PC-3 (cell line): ENCODE measurements around the gene LRPAP1. TPM values are rescaled to one million over a fixed set of nuclear protein-coding genes. Genes with fewer than 3 reads are reported as not detected.

Experiments
- ATAC-seq: fragments of 200-7000 bp; cut with Tn5 transposase; 2 replicates; pipeline ENCODE4 v1.9.1; 2020; ENCODE audit warnings: mild to moderate bottlenecking, moderate library complexity
- BruUV-seq: library from RNA; stranded (reverse); fragments of 400-500 nt; replicated peaks from 2 replicates; lab custom pipeline; 2021; lab: Mats Ljungman, UMichigan
- CTCF ChIA-PET: fragments of 300-600 bp; sonication (Branson Sonifier 250); formaldehyde crosslinking; loops from one replicate; lab custom pipeline; 2022; ENCODE audit warnings: antibody characterized with exemption; lab: Charles Lee
- POLR2A ChIA-PET: fragments of 300-600 bp; sonication (Branson Sonifier 250); formaldehyde crosslinking; loops from one replicate; lab custom pipeline; 2022; ENCODE audit warnings: antibody characterized with exemption; ENCODE audit not compliant: unreplicated experiment; lab: Charles Lee
- DNase-seq: peaks from one replicate; pipeline ENCODE4 v3.0.0-alpha.2; 2015
- H2AFZ ChIP-seq: fragments of 300-600 bp; sonication (generic); 2 replicates; pipeline ENCODE4 v1.6.0; 2016; ENCODE audit warnings: antibody characterized with exemption, low read length
- H3F3A ChIP-seq: fragments of 300-600 bp; sonication (generic); one replicate; pipeline ENCODE4 v1.6.0; 2017; ENCODE audit warnings: antibody characterized with exemption, low read length, control low read depth, mild to moderate bottlenecking; ENCODE audit not compliant: unreplicated experiment
- H3K27ac ChIP-seq: fragments of 300-600 bp; sonication (generic); 2 replicates; pipeline ENCODE4 v1.5.1; 2016; ENCODE audit warnings: mild to moderate bottlenecking, low read length
- H3K27me3 ChIP-seq: fragments of 300-600 bp; sonication (generic); 2 replicates; pipeline ENCODE4 v1.6.1; 2016; ENCODE audit warnings: low read length, mixed read lengths
- H3K36me3 ChIP-seq: fragments of 300-600 bp; sonication (generic); 2 replicates; pipeline ENCODE4 v1.6.1; 2016; ENCODE audit warnings: low read depth, mixed run types, low read length, mixed read lengths
- H3K4me1 ChIP-seq: fragments of 300-600 bp; sonication (generic); 2 replicates; pipeline ENCODE4 v1.5.1; 2016; ENCODE audit warnings: low read length; ENCODE audit not compliant: insufficient read depth
- H3K4me2 ChIP-seq: fragments of 300-600 bp; sonication (generic); 2 replicates; pipeline ENCODE4 v1.6.0; 2016; ENCODE audit warnings: low read length
- H3K4me3 ChIP-seq: fragments of 300-600 bp; sonication (generic); 2 replicates; pipeline ENCODE4 v1.5.1; 2016; ENCODE audit warnings: mild to moderate bottlenecking, low read length, mixed read lengths
- H3K79me2 ChIP-seq: fragments of 300-600 bp; sonication (generic); 2 replicates; pipeline ENCODE4 v1.6.1; 2017; ENCODE audit warnings: low read length, mixed read lengths
- H3K9ac ChIP-seq: fragments of 300-600 bp; sonication (generic); 2 replicates; pipeline ENCODE4 v1.6.0; 2016; ENCODE audit warnings: mild to moderate bottlenecking, low read length
- H3K9me2 ChIP-seq: fragments of 300-600 bp; sonication (generic); replicated peaks from 2 replicates; pipeline ENCODE4 v1.6.1; 2016; ENCODE audit warnings: mixed run types, low read length, mixed read lengths
- H3K9me3 ChIP-seq: fragments of 300-600 bp; sonication (generic); 2 replicates; pipeline ENCODE4 v1.6.1; 2016; ENCODE audit warnings: low read length, mixed read lengths
- H4K20me1 ChIP-seq: fragments of 300-600 bp; sonication (generic); 2 replicates; pipeline ENCODE4 v1.6.1; 2016; ENCODE audit warnings: low read length, mixed read lengths
- EZH2 ChIP-seq: fragments of 300-600 bp; sonication (generic); IDR thresholded peaks from one replicate; pipeline ENCODE4 v1.6.1; 2017; ENCODE audit warnings: antibody characterized with exemption, mild to moderate bottlenecking, low read length; ENCODE audit not compliant: unreplicated experiment
- EZH2phosphoT487 ChIP-seq: fragments of 300-600 bp; sonication (generic); IDR thresholded peaks from 2 replicates; pipeline ENCODE4 v1.6.1; 2018; ENCODE audit warnings: mild to moderate bottlenecking, antibody characterized with exemption, low read length, borderline replicate concordance
- intact Hi-C: fragments of 100-400 bp; cut with micrococcal nuclease; formaldehyde crosslinking; loops from 2 replicates; pipeline ENCODE4 v1.9.0; 2023
- total RNA-seq: library from RNA; depleted of rRNA; stranded (reverse); fragments of >200 nt; gene quantifications from 2 replicates; pipeline ENCODE4 v1.2.3, GENCODE V29; 2014
- TF ChIP-seq, protein P1 (sequence below): fragments of 300-600 bp; sonication (generic); conservative IDR thresholded peaks from 2 replicates; pipeline ENCODE4 v1.5.1; 2017; ENCODE audit warnings: antibody characterized with exemption, low read depth, mild to moderate bottlenecking, low read length

Gene LRPAP1
- total RNA-seq, 1 experiment from 2014 or later, result 133 TPM

DNA sequence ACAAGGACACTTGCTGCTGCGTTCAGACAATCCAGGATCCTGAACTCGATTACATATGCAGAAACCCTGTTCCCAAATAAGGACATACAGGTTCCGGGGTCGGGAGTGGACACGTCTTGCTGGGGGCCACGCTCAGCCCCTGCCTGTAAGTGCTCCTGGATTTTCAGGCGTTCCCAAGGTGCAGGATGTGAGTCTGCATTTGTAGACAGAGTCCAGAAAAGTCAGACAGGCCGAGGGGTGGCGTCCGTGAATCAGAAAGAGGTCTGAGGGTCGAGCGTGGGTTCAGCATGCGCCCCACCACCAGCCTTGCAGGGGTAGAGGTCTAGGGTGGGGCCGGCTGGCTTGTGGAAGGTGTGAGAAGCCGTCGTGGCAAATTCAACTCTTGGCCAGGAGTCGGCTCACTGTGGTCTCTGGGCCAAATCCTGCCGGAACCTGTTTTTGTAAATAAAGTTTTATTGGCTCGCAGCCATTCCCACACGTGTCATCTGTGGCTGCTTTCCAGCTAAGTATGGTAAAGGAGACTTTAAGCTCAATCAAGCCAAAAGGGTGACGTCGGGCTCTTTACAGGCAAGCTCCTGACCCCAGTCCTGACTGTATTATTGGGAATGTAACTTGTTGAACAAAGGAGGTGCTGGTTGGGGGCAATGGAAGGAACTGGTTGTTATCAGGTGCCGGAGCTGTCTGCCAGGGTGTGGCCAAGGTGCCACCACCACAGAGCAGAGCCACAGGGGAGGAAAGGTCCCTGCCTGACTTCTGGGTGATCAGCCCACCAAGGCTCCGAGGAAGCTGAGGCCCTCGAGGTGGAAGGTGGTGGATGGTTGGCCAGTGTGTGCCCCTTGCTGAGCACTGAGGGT, 61.8 kb downstream of the LRPAP1 start:
- DNase-seq, result peak; percentile 40
- TF ChIP-seq EZH2, result no peak
- no TSS peak for BruUV-seq
- Histone ChIP-seq H3F3A (no peaks in the 10 kb centered on the region), H3K27me3 (no peaks in the 10 kb centered on the region), H3K4me3 (no peak overlapping the region), H3K4me1 (no peaks in the 10 kb centered on the region), H3K36me3 (no peaks in the 10 kb centered on the region), H3K27ac (no peak overlapping the region), H2AFZ (no peak overlapping the region), H3K9me2 (no peaks in the 10 kb centered on the region), H3K9ac (no peak overlapping the region), H3K79me2 (no peaks in the 10 kb centered on the region), H3K9me3 (no peaks in the 10 kb centered on the region), H4K20me1 (no peaks in the 10 kb centered on the region), H3K4me2 (no peak overlapping the region)
- ChIA-PET CTCF (no interaction called here), POLR2A (no interaction called here)
- intact Hi-C loops, result no loop called here
- peak; percentile 43 for ATAC-seq

DNA sequence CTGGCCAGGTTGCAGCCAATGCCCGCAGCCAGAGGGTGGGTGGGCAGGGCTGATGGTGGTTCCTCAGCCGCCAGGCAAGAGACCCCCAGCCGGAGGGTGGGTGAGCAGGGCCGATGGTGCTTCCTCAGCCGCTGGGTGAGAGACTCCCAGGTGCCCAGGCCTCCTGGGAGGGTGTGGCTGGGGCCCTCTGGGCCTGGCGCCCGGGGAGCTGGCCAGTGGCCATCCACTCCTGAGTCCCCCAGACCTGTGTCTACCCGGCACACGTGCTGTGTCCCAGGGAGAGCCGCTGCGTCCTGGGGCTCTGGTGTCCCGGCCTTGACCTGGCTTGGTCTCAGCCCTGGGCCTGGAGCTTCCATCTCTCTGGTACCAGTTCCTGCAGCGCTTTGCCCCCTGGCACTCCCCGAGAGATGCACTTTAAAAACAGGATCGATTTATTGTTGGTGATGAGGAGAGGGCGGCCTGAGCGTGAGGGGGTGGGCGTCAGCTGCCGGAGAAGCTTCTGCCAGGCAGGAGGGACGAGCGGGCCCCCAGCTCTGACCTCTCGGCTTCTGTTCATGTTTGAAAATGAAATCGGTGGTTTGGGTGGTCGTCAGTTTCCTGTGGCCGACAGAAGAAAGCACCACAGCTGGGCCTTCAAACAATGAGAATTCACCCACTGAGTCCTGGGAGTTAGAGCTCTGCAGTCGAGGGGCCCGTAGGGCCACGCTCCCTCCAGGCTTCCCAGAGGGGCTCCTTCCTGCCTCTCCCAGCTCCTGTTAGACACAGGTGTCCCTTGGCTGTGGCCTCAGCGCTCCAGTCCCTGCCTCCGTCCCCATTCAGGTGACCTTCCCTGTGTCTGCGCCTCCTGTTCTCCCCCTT, 62.6 kb downstream of the LRPAP1 start:
- ATAC-seq, result no peak
- ChIA-PET CTCF (no interaction called here), POLR2A (no interaction called here)
- H3K9me3 ChIP-seq, result no peaks in the 10 kb centered on the region
- no peak for TF ChIP-seq EZH2
- TF ChIP-seq, protein P1, sequence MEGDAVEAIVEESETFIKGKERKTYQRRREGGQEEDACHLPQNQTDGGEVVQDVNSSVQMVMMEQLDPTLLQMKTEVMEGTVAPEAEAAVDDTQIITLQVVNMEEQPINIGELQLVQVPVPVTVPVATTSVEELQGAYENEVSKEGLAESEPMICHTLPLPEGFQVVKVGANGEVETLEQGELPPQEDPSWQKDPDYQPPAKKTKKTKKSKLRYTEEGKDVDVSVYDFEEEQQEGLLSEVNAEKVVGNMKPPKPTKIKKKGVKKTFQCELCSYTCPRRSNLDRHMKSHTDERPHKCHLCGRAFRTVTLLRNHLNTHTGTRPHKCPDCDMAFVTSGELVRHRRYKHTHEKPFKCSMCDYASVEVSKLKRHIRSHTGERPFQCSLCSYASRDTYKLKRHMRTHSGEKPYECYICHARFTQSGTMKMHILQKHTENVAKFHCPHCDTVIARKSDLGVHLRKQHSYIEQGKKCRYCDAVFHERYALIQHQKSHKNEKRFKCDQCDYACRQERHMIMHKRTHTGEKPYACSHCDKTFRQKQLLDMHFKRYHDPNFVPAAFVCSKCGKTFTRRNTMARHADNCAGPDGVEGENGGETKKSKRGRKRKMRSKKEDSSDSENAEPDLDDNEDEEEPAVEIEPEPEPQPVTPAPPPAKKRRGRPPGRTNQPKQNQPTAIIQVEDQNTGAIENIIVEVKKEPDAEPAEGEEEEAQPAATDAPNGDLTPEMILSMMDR, result no peak
- TF ChIP-seq EZH2phosphoT487, result no peak
- H3K36me3 ChIP-seq, result no peaks in the 10 kb centered on the region
- H3K4me3 ChIP-seq, result no peak overlapping the region
- H4K20me1 ChIP-seq, result no peaks in the 10 kb centered on the region
- no peak overlapping the region for H3K27ac ChIP-seq
- H2AFZ ChIP-seq, result no peak overlapping the region
- H3K27me3 ChIP-seq, result no peaks in the 10 kb centered on the region
- intact Hi-C loops, result no loop called here
- DNase-seq, result no peak
- H3F3A ChIP-seq, result no peaks in the 10 kb centered on the region
- no peak overlapping the region for H3K9ac ChIP-seq
- H3K4me1 ChIP-seq, result no peaks in the 10 kb centered on the region
- no peaks in the 10 kb centered on the region for H3K9me2 ChIP-seq
- BruUV-seq, result no TSS peak
- H3K4me2 ChIP-seq, result no peak overlapping the region
- no peaks in the 10 kb centered on the region for H3K79me2 ChIP-seq

DNA sequence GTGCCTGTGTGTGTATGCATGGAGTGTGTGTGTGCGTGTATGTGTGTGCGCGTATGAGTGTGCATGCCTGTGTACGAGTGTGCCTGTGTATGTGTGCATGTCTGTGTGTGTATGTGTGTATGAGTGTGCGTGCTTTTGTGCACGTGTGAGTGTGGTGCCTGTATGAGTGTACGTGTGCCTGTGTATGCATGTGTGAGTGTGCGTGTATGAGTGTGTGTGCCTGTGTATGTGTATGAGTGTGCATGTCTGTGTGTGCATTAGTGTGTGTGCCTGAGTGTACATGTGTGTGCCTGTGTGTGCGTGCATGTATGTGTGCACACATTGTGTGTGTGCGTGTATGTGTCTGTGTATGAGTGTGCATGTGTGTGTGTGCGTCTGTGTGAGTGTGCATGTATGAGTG, 63.4 kb downstream of the LRPAP1 start:
- H3K9me2 ChIP-seq, result no peaks in the 10 kb centered on the region
- ATAC-seq (no peak), DNase-seq (no peak)
- no peaks in the 10 kb centered on the region for H3K79me2 ChIP-seq
- intact Hi-C loops, result no loop called here
- H3K4me3 ChIP-seq, result no peak overlapping the region
- no peaks in the 10 kb centered on the region for H3K4me1 ChIP-seq
- ChIA-PET POLR2A (no interaction called here), CTCF (no interaction called here)
- no peak overlapping the region for H3K4me2 ChIP-seq
- H3K9ac ChIP-seq, result no peak overlapping the region
- no peaks in the 10 kb centered on the region for H3K36me3 ChIP-seq
- no peaks in the 10 kb centered on the region for H3K9me3 ChIP-seq
- H3K27me3 ChIP-seq, result no peaks in the 10 kb centered on the region
- no peaks in the 10 kb centered on the region for H4K20me1 ChIP-seq
- BruUV-seq, result no TSS peak
- H3K27ac ChIP-seq, result no peak overlapping the region
- H2AFZ ChIP-seq, result no peak overlapping the region
- H3F3A ChIP-seq, result no peaks in the 10 kb centered on the region
- TF ChIP-seq EZH2, result no peak
- TF ChIP-seq, protein P1, result no peak
- no peak for TF ChIP-seq EZH2phosphoT487
